Measurements from ENCODE around the gene PPP1R13B.
A peak's percentile ranks its signal among the peaks of the same experiment; 100 is the strongest.

Gene PPP1R13B

DNA sequence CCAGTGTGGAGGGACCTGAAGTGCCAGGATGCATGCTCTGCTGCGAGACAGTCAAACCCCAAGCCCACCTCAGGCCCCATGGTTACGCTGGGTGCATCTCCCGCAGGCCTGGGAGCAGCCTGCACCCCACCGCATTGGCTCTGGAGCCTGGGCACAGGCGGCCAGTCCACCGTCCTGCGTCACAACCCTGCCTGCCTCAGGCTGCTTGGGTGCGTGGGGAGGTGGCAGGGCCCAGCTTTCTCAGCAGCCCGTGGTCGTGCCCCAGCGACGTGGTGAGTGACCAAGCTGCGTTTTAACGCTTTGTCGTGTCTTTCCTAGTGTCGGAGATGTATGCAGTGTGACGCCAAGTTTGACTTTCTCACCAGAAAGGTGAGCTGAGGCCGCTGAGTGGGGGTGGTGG, 120.9 kb downstream of the PPP1R13B start:
- no peak for DNase-seq

DNA sequence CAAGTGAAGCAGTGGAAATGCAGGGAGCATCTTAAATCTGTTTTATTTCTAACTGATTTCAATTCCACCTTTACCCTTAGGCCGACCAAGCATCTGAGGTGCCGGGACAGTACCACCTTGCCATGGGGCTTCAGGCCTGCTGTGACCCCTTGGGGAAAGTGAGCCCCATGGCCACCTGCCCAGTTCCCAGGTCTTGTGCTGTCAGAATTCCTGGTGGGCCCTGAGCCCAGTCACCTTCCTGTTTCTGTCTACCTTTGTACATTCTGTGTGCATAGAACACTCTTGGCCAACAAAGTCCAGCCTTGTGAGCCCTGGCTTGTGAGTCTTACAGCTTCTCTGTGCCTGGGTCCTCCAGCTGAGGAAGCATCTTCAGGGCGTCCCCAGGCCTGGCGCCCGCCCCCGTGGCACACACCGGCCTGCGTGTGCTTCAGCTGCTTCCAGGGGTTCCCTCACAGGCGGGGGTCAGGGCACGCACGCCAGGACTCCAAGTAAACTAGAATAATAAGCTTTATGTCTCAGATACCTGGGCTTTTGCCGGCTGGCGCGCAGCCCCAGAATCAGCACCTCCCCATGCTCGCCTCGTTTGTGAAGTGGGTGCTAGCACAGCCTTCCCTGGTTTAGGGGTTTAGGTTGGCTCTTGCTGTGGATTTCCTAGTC, 121.5 kb downstream of the PPP1R13B start:
- no peak for DNase-seq

DNA sequence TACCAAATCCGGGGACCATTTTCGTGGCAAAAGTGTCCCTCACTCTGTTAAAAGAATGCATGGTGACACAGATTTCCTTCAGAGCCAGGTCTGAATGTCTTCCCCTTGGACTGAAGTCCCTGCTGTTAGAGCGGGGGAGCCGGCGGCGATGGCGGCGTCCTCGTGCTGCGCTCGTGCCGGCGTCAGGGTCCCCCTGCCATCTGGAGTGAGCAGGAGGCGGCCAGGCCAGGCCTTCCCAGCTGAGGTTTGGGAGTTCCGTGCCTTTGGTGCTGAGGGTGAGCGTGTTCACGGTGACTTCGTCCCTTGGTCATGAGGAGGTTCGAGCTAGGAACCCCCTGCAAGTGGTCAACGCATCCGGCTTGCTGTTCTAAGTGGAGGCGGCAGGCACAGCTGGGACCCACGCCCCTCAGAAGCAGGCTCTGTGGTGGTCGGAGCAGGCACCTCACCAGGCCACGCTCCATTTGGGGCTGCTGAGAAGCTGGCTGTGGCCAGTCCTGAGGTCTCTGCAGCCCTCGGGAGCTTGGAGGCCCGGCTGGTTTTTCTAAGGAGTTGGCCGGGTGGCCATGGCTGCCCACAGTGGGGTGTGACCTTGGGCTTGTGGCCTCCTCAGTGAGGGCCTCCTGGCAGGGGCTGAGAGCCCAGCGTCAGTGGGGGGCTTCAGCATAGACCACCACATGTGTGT, 122.2 kb downstream of the PPP1R13B start:
- DNase-seq: no peak

DNA sequence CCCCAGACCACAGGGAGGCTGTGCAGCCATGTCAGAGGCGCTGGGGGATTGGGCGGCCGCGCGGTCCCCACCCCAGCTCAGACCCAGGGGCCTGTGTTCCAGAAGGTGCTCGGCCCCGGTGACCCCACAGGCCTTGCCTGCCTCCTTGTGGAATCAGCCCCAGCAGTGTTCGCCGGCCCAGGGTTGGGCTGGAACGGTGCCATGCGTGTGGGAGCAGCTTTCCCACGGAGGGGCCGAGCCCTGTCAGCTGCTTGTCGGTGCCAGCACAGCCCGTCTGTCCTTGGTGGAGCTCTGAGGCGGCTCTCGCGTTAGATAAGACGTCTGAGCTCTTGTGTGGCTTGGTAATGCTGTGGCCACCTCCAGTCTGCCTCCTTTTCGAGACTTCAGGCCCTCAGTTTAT, 123.3 kb downstream of the PPP1R13B start:
- peak; percentile 31 for DNase-seq

DNA sequence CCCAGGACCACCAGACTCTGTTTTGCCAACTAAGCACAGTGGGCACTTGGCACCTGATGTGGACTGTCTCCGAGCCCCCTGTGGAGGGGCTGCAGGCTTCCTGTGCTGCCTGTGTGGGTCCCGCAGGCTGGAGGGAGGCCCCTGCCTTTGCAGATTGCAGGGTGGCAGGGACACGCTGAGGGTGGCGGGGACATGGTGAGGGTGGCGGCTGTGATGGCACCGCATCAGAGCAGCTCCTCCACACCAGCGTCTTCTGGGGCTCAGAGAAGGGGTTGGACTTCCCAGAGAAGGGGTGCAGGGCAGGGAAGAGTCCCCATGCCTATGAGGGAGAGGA, 123.7 kb downstream of the PPP1R13B start:
- DNase-seq: no peak

DNA sequence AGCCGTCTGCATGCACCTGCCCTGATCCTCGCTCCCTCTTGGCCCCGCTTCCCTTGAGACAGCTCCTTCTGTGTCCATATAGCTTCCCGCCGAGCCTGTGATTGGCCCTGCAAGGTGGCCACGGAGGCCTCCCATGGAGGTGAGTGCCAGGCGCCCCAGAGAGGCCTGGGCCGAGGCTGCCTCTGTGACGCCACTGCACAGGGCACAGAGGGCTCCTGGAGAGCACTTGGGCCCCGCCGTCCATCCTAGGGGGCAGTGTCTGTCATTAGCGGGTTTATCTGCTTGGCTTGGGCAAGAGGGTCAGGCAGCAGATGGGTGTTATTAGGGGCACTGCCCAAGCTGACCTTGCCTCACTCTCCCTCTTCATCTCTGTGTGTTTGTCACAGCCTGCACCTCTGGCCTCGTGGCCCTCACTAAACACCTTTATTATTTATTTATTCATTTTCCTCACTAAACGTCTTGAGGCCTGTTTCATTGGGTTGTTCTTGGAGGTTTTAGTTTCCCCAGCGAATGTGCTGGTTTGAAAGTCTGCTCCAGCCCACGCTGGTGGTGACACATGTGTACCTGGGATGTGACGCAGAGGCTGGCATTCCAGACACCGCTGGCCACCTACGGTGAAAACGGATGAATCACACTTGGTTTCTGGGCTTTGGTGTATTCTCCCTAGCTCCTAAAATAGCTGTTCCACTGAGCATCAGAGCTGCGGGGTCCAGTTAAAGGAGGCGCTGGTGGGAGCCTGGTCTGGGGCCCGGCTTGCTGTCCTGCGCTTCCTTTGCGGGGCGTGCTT, 125.8 kb downstream of the PPP1R13B start:
- no peak for DNase-seq

DNA sequence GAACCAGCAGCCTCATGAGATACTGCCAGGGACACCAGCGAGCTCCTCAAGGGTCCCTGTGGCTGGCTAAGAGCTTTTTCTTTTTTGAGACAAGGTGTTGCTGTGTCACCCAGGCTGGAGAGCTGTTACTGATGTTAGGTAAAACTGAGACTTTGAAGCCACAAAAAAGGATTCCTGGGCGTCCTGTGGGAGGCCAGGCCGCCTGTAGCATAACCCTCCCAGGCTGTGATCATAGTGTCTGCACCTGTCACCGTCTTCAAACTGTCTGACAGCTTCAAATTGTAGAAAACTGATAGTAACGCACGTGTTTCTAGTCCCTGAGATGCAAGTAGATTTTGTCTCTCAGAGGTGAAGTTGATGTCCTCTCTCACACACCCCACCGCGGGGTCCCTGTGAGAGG, 127.6 kb downstream of the PPP1R13B start:
- no peak for DNase-seq

DNA sequence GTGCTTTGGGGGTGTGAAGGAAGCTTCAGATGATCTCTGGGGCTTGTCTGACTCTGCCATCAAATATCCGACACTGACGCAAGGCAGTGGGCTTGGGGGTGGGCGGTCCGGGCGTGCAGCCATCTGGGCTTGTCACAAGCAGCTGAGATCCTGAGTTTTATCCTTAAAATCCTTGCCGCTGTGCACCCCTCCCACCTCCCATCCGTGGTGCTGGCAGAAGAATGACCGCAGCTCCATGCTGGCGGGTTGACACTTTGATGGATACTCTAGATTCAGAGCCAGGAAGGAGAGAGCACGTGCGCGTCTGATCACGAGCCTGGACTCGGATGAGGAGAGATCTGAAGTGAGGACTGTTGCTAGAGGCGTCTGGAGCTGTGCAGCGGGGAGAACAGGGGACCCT, 128.8 kb downstream of the PPP1R13B start:
- no peak for DNase-seq

DNA sequence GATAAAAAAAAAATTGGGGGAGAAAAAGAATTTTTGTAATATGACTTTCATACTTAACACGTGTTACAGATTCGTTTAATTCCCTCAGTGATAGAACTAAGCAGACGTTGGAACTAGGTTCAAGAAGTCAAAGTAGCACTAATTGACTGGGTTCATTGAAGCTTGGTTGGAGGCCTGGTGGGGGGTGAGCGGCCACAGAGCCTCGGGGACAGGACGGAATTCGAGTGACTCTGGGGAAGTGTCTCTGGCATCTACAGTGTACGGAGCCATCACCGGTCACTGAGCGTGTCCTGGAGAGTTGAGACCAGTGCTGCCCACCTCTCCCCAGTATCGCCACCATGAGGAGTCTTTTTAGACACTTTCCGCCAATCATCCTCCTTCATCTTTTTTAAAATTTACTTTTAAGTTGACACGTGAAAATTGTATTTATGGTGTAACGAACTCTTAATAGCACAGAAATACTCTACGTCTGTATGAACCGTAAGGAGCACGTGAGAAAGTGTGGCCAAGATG, 130.4 kb downstream of the PPP1R13B start:
- no peak for DNase-seq

DNA sequence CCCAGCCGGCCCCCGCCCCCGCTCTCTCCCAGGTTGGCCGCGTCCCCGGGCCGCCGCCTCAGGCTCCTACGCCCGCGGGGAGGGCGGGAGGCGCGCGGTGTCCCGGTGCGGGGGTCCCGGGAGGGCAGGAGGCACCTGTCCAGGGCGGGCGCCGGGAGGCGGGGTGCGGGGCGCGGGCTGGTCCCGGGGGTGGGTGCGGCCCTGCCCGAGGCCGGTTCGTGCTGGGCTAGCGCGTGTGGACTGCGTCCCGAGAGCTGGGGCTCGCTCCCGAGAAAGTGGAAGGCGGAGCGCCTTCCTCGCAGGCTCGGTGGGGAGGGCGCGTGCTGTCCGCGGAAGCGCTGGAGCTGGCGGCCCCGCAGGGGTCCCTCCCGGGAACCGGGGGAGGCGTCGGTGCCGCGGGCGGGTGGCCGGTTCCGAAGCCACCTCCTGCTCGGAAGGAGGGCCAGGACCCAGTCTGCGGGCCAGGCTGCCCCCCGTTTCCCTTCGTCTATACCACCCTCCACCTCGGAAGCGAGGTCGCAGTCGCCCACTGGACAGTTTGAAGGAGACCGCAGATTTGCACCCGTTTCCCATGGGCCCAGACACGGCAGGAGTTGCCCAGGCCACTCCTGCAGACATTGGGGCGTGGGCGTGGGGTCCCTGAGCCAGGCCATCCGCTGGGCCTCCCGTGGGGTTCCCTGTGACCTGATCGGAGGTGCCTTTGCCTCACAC, 131.1 kb downstream of the PPP1R13B start:
- no peak for DNase-seq

DNA sequence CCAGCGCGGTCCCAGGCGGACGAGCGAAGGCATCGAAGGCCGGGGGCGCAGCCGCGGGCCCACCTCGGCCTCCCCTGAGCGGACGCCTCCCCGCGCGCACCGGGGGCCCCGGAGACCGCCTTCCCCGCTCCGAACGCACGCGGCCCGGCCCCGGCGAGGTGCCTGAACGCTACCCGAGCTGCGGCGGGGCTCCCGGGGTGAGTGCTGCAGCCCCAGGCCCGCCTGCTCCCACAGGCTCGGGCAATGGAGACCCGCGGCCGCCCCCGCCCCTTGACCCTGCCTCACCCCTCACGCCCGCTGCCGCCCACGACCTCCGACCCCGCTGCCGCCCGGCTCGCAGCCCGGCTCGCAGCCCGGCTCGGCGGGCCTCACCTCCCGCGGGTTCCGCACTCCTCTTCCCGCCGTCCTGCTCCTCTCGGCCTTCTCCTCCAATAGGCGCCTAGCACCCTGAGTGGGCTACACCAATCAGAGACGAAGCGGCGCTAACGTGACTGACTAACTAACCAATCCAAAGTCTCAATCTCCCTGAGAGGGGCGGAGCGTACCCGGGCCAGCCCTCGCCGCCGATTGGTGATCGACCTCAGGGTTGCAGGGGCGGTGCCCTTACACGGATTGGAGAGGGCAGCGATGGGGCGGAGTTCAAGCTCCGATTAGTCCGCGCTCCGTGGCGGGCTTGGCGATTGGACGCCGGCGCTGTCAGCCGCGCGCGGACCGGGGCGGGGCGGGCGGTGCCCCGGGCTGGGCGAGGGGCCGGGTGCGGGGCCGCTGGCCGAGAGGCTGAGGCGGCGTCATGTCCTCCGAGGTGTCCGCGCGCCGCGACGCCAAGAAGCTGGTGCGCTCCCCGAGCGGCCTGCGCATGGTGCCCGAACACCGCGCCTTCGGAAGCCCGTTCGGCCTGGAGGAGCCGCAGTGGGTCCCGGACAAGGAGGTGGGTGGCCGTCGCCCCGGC, 132.0 kb downstream of the PPP1R13B start, which contains the start of the genes XRCC3 and ZFYVE21:
XRCC3 (minus strand) TSS at position 400 of the 949 bp plus-strand sequence. CDS start 4,364 bp downstream, outside the sequence.
ZFYVE21 (plus strand) TSS at position 759 of the 949 bp plus-strand sequence; CDS start at position 791, 32 bp downstream.
- peak; percentile 97 for DNase-seq

DNA sequence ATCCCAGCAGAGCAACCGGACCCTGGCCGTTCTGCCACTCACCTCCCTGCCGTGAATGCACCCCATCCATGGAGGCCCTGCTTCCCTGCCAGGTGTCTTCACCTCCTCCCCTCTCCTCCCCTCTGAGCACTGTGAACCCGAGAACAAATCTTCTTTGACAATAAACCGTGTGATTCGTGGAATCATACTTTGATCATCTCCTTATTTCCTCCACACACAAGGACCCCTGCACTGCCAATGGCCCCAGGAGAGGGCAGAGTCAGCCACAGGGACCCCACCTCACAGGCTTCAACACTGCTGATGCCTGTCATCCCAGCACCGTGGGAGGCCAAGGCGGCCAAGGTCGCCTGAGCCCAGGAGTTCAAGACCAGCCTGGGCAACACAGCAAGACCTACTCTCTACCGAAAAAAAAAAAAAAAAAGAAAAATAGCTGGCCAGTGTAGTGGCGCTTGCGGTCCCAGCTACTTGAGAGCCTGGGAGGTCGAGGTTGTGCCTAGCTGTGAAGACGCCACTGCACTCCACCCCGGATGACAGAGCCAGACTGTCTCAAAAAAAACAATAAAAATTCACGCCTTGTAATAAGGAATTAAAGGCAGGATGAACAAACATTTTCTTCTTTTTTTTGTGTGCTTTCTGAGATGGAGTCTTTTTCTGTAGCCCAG, 133.2 kb downstream of the PPP1R13B start:
- DNase-seq: no peak

DNA sequence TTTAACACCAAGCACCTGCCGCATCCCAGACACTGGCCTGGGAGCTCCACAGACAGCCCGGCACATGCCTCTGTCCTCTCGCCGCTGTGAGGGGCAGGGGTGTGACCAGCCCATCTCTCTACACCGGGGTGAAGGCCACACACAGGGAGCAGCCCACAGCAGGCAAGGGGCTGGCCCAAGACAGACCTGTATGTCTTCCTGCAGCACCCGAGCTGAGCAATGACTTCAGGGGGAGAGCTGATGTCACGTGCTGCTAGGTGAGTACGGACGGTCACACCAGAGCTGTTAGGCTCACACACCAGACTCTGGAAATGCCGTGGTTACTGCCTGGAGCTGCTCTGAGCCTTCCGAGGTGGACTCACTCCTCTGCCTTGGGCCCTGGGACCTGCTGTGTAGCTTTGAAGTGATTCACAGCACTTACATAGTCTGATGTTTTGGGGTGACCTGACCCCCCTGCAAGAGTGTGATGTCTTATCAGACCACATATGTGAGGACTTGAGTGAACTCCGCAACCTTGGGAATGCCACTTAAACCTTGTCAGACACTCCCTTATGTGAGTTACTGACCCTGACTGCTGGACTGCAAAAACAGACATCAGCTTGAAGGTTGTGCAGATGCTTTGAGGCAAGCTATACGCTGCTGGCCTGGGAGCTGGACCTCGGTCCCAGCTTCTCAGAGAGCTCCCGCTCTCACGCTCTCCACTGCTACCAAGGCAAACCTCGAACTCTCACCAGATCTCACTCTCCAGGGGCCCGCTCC, 133.9 kb downstream of the PPP1R13B start:
- DNase-seq: no peak

DNA sequence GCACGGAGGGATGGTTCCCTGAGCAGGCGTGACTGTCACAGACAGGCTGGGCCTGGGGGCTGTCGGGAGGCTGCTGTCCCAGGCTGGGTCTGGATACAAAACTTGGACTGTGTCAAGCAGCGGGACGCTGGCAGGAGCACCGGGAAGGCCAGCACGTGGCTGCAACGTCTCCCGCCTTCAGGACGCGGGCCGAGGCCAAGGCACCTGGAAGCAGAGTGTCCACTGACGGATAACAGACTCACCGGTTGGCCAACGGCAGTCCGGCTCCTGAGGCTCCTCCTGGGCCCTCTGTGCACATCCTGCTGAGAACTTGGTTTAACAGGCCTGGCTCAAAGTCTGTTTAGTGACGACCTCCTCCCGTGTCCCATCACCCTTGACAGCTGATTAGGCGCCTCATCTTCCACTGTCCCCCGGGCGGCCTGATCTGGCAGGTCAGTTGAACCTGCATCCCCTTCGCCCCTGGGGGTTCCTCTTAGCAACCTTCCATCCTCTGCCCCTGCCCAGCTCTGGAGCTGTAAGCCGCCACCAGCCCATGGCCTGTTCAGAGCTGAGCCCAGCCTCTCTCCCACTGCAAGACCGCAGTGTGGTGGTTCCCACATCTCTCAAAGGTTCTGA, 134.6 kb downstream of the PPP1R13B start:
- DNase-seq: no peak

DNA sequence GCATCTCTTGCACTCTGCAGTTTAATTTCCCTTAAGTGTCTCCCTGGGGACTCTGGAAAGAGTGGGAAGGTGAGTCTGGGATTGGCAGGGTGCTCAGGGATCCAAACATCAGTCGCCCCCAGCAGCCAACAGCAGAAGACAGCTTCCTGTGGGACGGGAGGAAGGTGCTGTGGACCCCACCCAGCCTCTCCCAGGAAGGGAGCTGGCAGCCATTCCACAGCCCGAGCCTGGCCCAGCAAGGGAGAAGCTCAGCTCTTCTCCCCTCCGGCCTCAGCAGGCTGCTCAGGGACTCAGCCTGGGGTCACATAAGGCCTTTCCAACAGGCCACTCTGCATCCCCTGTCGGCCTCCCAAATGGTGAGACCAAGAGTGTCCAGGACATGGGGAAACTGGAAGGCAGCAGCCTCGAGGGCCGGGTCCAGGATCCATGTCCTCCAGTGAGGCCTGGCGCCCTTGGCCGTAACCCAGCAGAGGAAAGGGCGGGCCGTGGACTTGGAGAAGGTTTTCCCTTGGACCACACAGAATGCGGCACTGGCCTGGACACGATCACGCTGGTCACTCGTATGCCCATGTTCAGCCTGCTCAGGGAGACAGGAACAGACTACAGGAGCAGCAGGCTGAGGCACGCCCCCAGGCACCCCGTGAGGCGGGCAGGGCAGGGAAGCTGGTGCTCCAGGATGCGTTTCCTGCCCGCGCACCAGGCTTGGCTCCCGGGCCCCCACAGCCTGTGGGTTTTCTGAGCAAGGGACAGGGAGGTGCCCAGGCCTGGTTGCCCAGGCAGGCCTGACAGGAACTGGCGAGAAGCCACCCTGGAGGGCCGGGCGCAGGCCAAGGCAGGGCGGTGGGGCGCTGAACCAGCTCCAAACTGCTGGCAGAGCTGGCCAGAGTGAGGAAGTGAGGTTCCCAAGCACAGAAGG, 135.6 kb downstream of the PPP1R13B start:
- DNase-seq: no peak

DNA sequence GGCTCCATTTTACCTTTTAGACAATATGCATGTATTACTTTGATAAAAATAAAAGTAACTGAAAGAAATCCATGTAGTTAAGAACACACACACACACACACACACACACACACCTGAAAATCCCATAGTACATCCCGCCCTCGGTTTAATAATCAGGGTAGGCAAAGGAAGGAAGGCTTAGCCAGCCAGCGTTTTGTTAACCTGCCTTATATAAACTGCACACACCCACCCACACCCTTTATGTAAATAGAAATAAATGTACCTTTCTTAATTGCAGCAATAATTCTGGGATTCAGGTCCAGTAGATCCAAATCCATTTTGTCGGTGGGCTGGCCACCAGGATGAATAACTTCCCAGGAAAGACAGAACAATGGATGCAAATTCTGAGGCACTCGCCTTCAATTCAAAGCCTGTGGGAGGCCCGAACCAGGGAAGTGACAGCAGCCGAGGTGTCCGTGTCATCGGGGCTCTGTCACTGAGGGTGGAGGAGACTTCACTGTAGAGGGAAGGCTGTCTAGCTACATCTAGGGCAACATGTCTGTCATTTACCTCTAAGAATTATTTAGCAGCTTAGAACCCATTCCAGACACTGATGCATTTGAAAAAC, 136.5 kb downstream of the PPP1R13B start:
- DNase-seq: no peak

DNA sequence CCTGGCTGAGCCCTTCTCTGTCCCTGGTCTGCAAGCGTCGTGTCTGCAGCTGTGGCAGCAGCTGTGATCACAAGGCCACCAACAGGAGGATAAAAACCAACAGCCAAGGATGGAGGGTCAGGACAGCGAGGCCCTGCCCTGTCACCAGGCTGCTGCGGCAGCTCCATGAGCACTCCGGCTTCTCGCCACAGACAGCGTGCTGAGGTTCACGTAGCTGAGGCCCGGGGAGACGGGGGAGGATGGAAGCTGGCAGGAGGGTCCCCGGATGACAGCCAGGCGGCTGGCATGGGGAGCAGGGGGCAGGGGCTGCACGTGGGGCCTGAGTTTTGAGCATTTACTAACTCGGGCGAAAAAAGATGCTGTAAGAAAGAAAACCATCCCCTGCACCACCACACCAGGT, 137.6 kb downstream of the PPP1R13B start:
- no peak for DNase-seq

DNA sequence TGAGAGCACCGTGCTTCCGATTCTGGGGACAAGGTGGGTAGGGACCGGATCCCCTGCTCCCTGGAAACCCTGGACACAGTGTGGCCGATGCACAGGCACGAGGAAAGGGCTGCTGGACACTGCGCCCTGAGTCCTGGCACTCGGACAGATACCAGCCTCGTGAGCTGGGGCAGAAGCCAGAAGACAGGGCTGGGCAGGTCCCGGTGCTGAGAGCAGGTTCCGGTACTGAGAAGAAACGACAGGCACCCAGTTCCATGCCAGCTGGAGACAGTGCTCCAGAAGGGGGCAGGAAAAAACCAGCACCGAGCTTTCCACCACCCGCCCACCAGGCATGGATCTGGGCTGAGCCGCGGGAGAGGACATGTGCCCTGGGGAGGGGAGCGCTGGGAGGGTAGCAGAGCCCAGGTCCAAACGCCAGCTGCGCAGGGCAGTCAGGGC, 138.6 kb downstream of the PPP1R13B start:
- no peak for DNase-seq
